ENCODE data around the gene STK32A.

The STK32A gene

GRCh38 chr5:147396070-147396823 lies 161.4 kb downstream of the STK32A start:
- DNase-seq = no peak

GRCh38 chr5:147397616-147398015 lies 162.8 kb downstream of the STK32A start:
- DNase-seq = no peak

GRCh38 chr5:147398860-147399259 lies 164.0 kb downstream of the STK32A start:
- no peak for DNase-seq

GRCh38 chr5:147400126-147400809 lies 165.4 kb downstream of the STK32A start:
- DNase-seq = no peak

- no peak for DNase-seq
These were observed 166.1 kb downstream of the STK32A start for GRCh38 chr5:147400881-147401280.

- DNase-seq = no peak
These were observed 169.1 kb downstream of the STK32A start for GRCh38 chr5:147403651-147404640.

GRCh38 chr5:147404706-147405105 lies 169.9 kb downstream of the STK32A start:
- no peak for DNase-seq

GRCh38 chr5:147406636-147407035 lies 171.8 kb downstream of the STK32A start:
- no peak for DNase-seq

- no peak for DNase-seq
These were observed 172.4 kb downstream of the STK32A start for GRCh38 chr5:147407094-147407681.

- DNase-seq = no peak
These were observed 174.2 kb downstream of the STK32A start for GRCh38 chr5:147408980-147409379.

- no peak for DNase-seq
These were observed 175.9 kb downstream of the STK32A start for GRCh38 chr5:147410496-147411358.

GRCh38 chr5:147411359-147412319 lies 176.8 kb downstream of the STK32A start:
- no peak for DNase-seq

GRCh38 chr5:147412561-147412960 lies 177.7 kb downstream of the STK32A start:
- no peak for DNase-seq

- no peak for DNase-seq
These were observed 178.4 kb downstream of the STK32A start for GRCh38 chr5:147413266-147413665.

GRCh38 chr5:147415651-147416050 lies 180.8 kb downstream of the STK32A start:
- no peak for DNase-seq

- DNase-seq = no peak
These were observed 182.4 kb downstream of the STK32A start for GRCh38 chr5:147417135-147417813.

- DNase-seq = no peak
These were observed 183.8 kb downstream of the STK32A start for GRCh38 chr5:147418613-147419012.

GRCh38 chr5:147426640-147427327 lies 192.0 kb downstream of the STK32A start:
- DNase-seq = no peak

Measured in GDM1 (cell line).